Heart left ventricle (tissue), 13 donors: ENCODE data around the gene CRYGB.

Experiments
- CTCF ChIP-seq, 12 donors: fragments of 200-600 bp; sonication (generic) in 4 of 12; IDR thresholded peaks; one replicate each; pipeline versions ENCODE4 v1.5.0 to v1.8.0; 2018 to 2022; ENCODE audit warnings: antibody characterized with exemption in 12 of 12, mild to moderate bottlenecking in 5 of 12
- POLR2A ChIP-seq, 2 donors: fragments of 450-650 bp; IDR thresholded peaks; one replicate each; pipeline ENCODE4 v1.6.1; 2017; ENCODE audit warnings: antibody characterized with exemption in 2 of 2, mild to moderate bottlenecking in 2 of 2, moderate library complexity in 2 of 2
- donor health status: ischemic (EF 13 %, LVEDD 7.1; RV severe dilation, severe dysfunction).
- donor health status: DM: no; HTN: yes; CAD: no.
- donor health status: DM: no; HTN: no; CAD: no.
- donor health status: ischemic (EF 25% LVEDD 6.9; RV normal size, moderate dysfunction).
- donor health status: ischemic (EF 25% LVEDD 5.7; RV mildly dilated, moderate dysfunction).
- donor health status: ischemic (EF 35%, LVEDD 5.7; RV mildly dilated, moderate dysfunction).
- donor health status: nonischemic (EF 11% LVEDD 7.7; RV severe dilation, severe dysfunction).
- donor health status: DM: yes; HTN: yes; CAD: no.
- donor health status: PGD.
- donor health status: ischemic (EF 29% LVEDD 5.4; RV normal size, mild dysfunction).
- donor health status: nonischemic (EF 23%, LVEDD 6.1; RV moderate dilation, normal function).

- TF ChIP-seq POLR2A (IDR thresholded peaks at IDR 0.05) (no peak), CTCF (IDR thresholded peaks at IDR 0.05) (no peak)
Observed at GRCh38 chr2:208179028-208179609, 33.2 kb upstream of the CRYGB start.
